Trophoblast cell (in vitro differentiated cells and primary cell): ENCODE measurements around the gene BRD1.

Source experiments
- DNase-seq, 2 donors: peaks; one replicate each; pipeline ENCODE4 v3.0.0-alpha.2; 2016
- H2AFZ ChIP-seq: 2 replicates; pipeline ENCODE4 v1.6.1; 2013; ENCODE audit warnings: low read length, moderate library complexity, mild to moderate bottlenecking; ENCODE audit not compliant: insufficient read depth, poor library complexity
- H2AK5ac ChIP-seq: 2 replicates; pipeline ENCODE4 v1.6.1; 2013; ENCODE audit warnings: mild to moderate bottlenecking, low read length
- H2BK120ac ChIP-seq: 2 replicates; pipeline ENCODE4 v1.6.1; 2013; ENCODE audit warnings: low read length, mild to moderate bottlenecking, moderate library complexity; ENCODE audit not compliant: insufficient read depth, poor library complexity
- H2BK12ac ChIP-seq: 2 replicates; pipeline ENCODE4 v1.6.1; 2013; ENCODE audit warnings: mild to moderate bottlenecking, low read length, moderate library complexity
- H2BK5ac ChIP-seq: 2 replicates; pipeline ENCODE4 v1.6.1; 2013; ENCODE audit warnings: low read length, low read depth, moderate library complexity, mild to moderate bottlenecking; ENCODE audit not compliant: poor library complexity
- H3K14ac ChIP-seq: 2 replicates; pipeline ENCODE4 v1.6.1; 2013; ENCODE audit warnings: mild to moderate bottlenecking, low read length
- H3K18ac ChIP-seq: 2 replicates; pipeline ENCODE4 v1.6.1; 2013; ENCODE audit warnings: mild to moderate bottlenecking, low read length
- H3K23ac ChIP-seq: 2 replicates; pipeline ENCODE4 v1.6.1; 2013; ENCODE audit warnings: low read length
- H3K27ac ChIP-seq: 2 replicates; pipeline ENCODE4 v1.5.1; 2013; ENCODE audit warnings: low read depth, mild to moderate bottlenecking, inconsistent platforms, low read length, moderate library complexity
- H3K27me3 ChIP-seq: 2 replicates; pipeline ENCODE4 v1.6.1; 2013; ENCODE audit warnings: inconsistent platforms, mild to moderate bottlenecking, low read length, moderate library complexity; ENCODE audit not compliant: insufficient read depth
- H3K36me3 ChIP-seq, 2 experiments: 1 replicate in 1 of 2; 2 replicates in 1 of 2; pipeline ENCODE4 v1.6.1; 2013; ENCODE audit warnings: low read length in 2 of 2, mild to moderate bottlenecking in 2 of 2, moderate library complexity in 1 of 2; ENCODE audit not compliant: insufficient read depth in 2 of 2, control insufficient read depth in 1 of 2
- H3K4ac ChIP-seq: 2 replicates; pipeline ENCODE4 v1.6.1; 2013; ENCODE audit warnings: low read depth, mild to moderate bottlenecking, low read length, moderate library complexity
- H3K4me1 ChIP-seq, 2 experiments: 1 replicate in 1 of 2; 2 replicates in 1 of 2; pipeline ENCODE4 v1.6.1; 2013; ENCODE audit warnings: low read length in 2 of 2, mild to moderate bottlenecking in 2 of 2, moderate library complexity in 1 of 2; ENCODE audit not compliant: insufficient read depth in 2 of 2, control insufficient read depth in 1 of 2
- H3K4me2 ChIP-seq: 2 replicates; pipeline ENCODE4 v1.6.1; 2013; ENCODE audit warnings: inconsistent platforms, mild to moderate bottlenecking, low read length, moderate library complexity
- H3K4me3 ChIP-seq: 2 replicates; pipeline ENCODE4 v1.5.1; 2013; ENCODE audit warnings: mild to moderate bottlenecking, low read depth, low read length, inconsistent platforms
- H3K79me1 ChIP-seq: one replicate; pipeline ENCODE4 v1.6.1; 2013; ENCODE audit warnings: low read length
- H3K79me2 ChIP-seq: 2 replicates; pipeline ENCODE4 v1.6.1; 2013; ENCODE audit warnings: low read length, mild to moderate bottlenecking; ENCODE audit not compliant: control insufficient read depth, insufficient read depth, poor library complexity
- H3K9ac ChIP-seq: 2 replicates; pipeline ENCODE4 v1.6.1; 2013; ENCODE audit warnings: mild to moderate bottlenecking, low read length
- H3K9me3 ChIP-seq: 2 replicates; pipeline ENCODE4 v1.6.1; 2013; ENCODE audit warnings: low read depth, mild to moderate bottlenecking, control low read depth, inconsistent platforms, low read length; ENCODE audit not compliant: insufficient read depth
- H4K12ac ChIP-seq: 2 replicates; pipeline ENCODE4 v1.6.1; 2013; ENCODE audit warnings: low read depth, mild to moderate bottlenecking, low read length, moderate library complexity
- H4K8ac ChIP-seq: 2 replicates; pipeline ENCODE4 v1.6.1; 2013; ENCODE audit warnings: low read depth, mild to moderate bottlenecking, low read length, moderate library complexity
- H4K91ac ChIP-seq: one replicate; pipeline ENCODE4 v1.6.1; 2013; ENCODE audit warnings: low read depth, mild to moderate bottlenecking, low read length, moderate library complexity
- WGBS: extraction: QIAGEN DNeasy Blood & Tissue Kit; methylation state at CpG from one replicate; pipeline ENCODE4 v1.1.7; 2013; ENCODE audit warnings: missing lambda C conversion rate; ENCODE audit not compliant: insufficient read length, insufficient coverage; ENCODE audit errors: extremely low coverage; 5-methylcytosine and 5-hydroxymethylcytosine counted together

BRD1 gene

GRCh38 chr22:49785046-49785521 lies 42.6 kb downstream of the BRD1 start:
- Histone ChIP-seq H3K23ac (no peak overlapping the region), H4K12ac (no peak overlapping the region), H3K18ac (no peak overlapping the region), H3K4ac (peak overlapping the region; percentile 16), H3K4me1 (peaks cover 9 to 10% of the 10 kb centered on the region in 2 experiments), H3K79me2 (peaks cover 5% of the 10 kb centered on the region), H4K8ac (no peak overlapping the region), H3K36me3 (peaks cover 74% of the 10 kb centered on the region in 2 experiments), H2AK5ac (no peak overlapping the region), H3K9ac (no peak overlapping the region), H3K14ac (no peak overlapping the region), H3K9me3 (peaks cover 3% of the 10 kb centered on the region), H4K91ac (no peak overlapping the region), H3K27me3 (no peaks in the 10 kb centered on the region), H2BK120ac (no peak overlapping the region), H2BK12ac (no peak overlapping the region), H2AFZ (no peak overlapping the region), H3K4me2 (no peak overlapping the region), H3K4me3 (no peak overlapping the region), H3K27ac (no peak overlapping the region), H2BK5ac (no peak overlapping the region), H3K79me1 (no peaks in the 10 kb centered on the region)
- no peak for DNase-seq
- WGBS, result no CpG with 5 or more reads among the region's 27 CpGs

- H4K91ac ChIP-seq, result no peak overlapping the region
- no peak overlapping the region for H3K4me3 ChIP-seq
- H3K36me3 ChIP-seq, result peaks cover 70 to 72% of the 10 kb centered on the region in 2 experiments
- no peak overlapping the region for H2AK5ac ChIP-seq
- H3K4ac ChIP-seq, result peak overlapping the region; percentile 6
- no CpG with 5 or more reads among the region's 15 CpGs for WGBS
- H2AFZ ChIP-seq, result no peak overlapping the region
- H3K9ac ChIP-seq, result no peak overlapping the region
- no peak for DNase-seq
- H2BK5ac ChIP-seq, result no peak overlapping the region
- H3K27me3 ChIP-seq, result no peaks in the 10 kb centered on the region
- H3K79me2 ChIP-seq, result peaks cover 5% of the 10 kb centered on the region
- no peaks in the 10 kb centered on the region for H3K79me1 ChIP-seq
- peaks cover 8% of the 10 kb centered on the region in 2 experiments for H3K4me1 ChIP-seq
- H2BK120ac ChIP-seq, result no peak overlapping the region
- no peak overlapping the region for H4K12ac ChIP-seq
- no peak overlapping the region for H4K8ac ChIP-seq
- H3K23ac ChIP-seq, result no peak overlapping the region
- no peak overlapping the region for H3K4me2 ChIP-seq
- H3K18ac ChIP-seq, result no peak overlapping the region
- H3K14ac ChIP-seq, result no peak overlapping the region
- H2BK12ac ChIP-seq, result no peak overlapping the region
- H3K9me3 ChIP-seq, result peaks cover 3% of the 10 kb centered on the region
- H3K27ac ChIP-seq, result no peak overlapping the region
These were observed 43.1 kb downstream of the BRD1 start for GRCh38 chr22:49784630-49784971.

GRCh38 chr22:49783926-49784629 lies 43.6 kb downstream of the BRD1 start:
- H3K36me3 ChIP-seq, result peaks cover 71 to 72% of the 10 kb centered on the region in 2 experiments
- no peak overlapping the region for H4K91ac ChIP-seq
- H3K4me2 ChIP-seq, result no peak overlapping the region
- no peak overlapping the region for H4K8ac ChIP-seq
- no peak overlapping the region for H2BK120ac ChIP-seq
- no peak overlapping the region for H3K9ac ChIP-seq
- no peak overlapping the region for H3K27ac ChIP-seq
- peaks cover 5 to 6% of the 10 kb centered on the region in 2 experiments for H3K4me1 ChIP-seq
- no peak for DNase-seq
- no CpG with 5 or more reads among the region's 47 CpGs for WGBS
- peaks cover 5% of the 10 kb centered on the region for H3K79me2 ChIP-seq
- H3K79me1 ChIP-seq, result no peaks in the 10 kb centered on the region
- no peak overlapping the region for H2BK12ac ChIP-seq
- no peak overlapping the region for H3K23ac ChIP-seq
- H3K9me3 ChIP-seq, result peaks cover 3% of the 10 kb centered on the region
- no peak overlapping the region for H3K4me3 ChIP-seq
- H3K18ac ChIP-seq, result no peak overlapping the region
- no peaks in the 10 kb centered on the region for H3K27me3 ChIP-seq
- no peak overlapping the region for H3K4ac ChIP-seq
- no peak overlapping the region for H2AK5ac ChIP-seq
- H3K14ac ChIP-seq, result no peak overlapping the region
- no peak overlapping the region for H2BK5ac ChIP-seq
- H2AFZ ChIP-seq, result no peak overlapping the region
- H4K12ac ChIP-seq, result peak overlapping the region; percentile 27

GRCh38 chr22:49783036-49783746 lies 44.5 kb downstream of the BRD1 start:
- WGBS, result no CpG with 5 or more reads among the region's 29 CpGs
- H3K79me1 ChIP-seq, result no peaks in the 10 kb centered on the region
- H3K36me3 ChIP-seq, result peaks cover 67 to 71% of the 10 kb centered on the region in 2 experiments
- H3K9me3 ChIP-seq, result peaks cover 3% of the 10 kb centered on the region
- no peak overlapping the region for H3K23ac ChIP-seq
- no peak overlapping the region for H4K12ac ChIP-seq
- peaks cover 3% of the 10 kb centered on the region in 2 experiments for H3K4me1 ChIP-seq
- no peak overlapping the region for H2AFZ ChIP-seq
- H4K91ac ChIP-seq, result no peak overlapping the region
- no peak overlapping the region for H3K4ac ChIP-seq
- peaks cover 5% of the 10 kb centered on the region for H3K79me2 ChIP-seq
- H2BK5ac ChIP-seq, result no peak overlapping the region
- H3K4me2 ChIP-seq, result no peak overlapping the region
- H3K18ac ChIP-seq, result no peak overlapping the region
- no peak overlapping the region for H2AK5ac ChIP-seq
- no peak overlapping the region for H3K9ac ChIP-seq
- H4K8ac ChIP-seq, result no peak overlapping the region
- no peak overlapping the region for H2BK12ac ChIP-seq
- no peak overlapping the region for H3K4me3 ChIP-seq
- no peak overlapping the region for H2BK120ac ChIP-seq
- H3K27me3 ChIP-seq, result no peaks in the 10 kb centered on the region
- no peak overlapping the region for H3K14ac ChIP-seq
- DNase-seq, result no peak
- no peak overlapping the region for H3K27ac ChIP-seq
